Posterior vena cava (tissue), 2 donors: Measurements from ENCODE around the gene PCID2. TPM values are rescaled to one million over a fixed set of nuclear protein-coding genes. Genes with fewer than 3 reads are reported as not detected.
"Not testable (repeated sequence)": the region's sequence is repeated elsewhere in the genome, so short reads cannot be mapped to it uniquely, and the experiment has no call there.

Experiments used
- DNase-seq: peaks from one replicate; pipeline ENCODE4 v3.0.0-alpha.2; 2020; ENCODE audit warnings: low spot score
- intact Hi-C, 2 donors: fragments of 100-400 bp; cut with DNase I; formaldehyde crosslinking; loops; one replicate each; pipeline versions ENCODE4 v1.14.1 to v1.14.2; 2022 to 2023
- total RNA-seq, 2 donors: library from RNA; stranded (reverse); fragmentation: NEBNext Ultra II Directional; extraction: Animal tissue kit (Norgen Biotek cat#: 25700); gene quantifications; one replicate each; pipeline ENCODE4 v1.2.1, GENCODE V29; 2021
- donor health status: DM: yes; HTN: yes; CAD: no.
- donor health status: DM: yes; HTN: yes; CAD: no.

The PCID2 gene
- total RNA-seq, 2 donors from 2014 or later: 31.4 to 32.2 TPM

DNA sequence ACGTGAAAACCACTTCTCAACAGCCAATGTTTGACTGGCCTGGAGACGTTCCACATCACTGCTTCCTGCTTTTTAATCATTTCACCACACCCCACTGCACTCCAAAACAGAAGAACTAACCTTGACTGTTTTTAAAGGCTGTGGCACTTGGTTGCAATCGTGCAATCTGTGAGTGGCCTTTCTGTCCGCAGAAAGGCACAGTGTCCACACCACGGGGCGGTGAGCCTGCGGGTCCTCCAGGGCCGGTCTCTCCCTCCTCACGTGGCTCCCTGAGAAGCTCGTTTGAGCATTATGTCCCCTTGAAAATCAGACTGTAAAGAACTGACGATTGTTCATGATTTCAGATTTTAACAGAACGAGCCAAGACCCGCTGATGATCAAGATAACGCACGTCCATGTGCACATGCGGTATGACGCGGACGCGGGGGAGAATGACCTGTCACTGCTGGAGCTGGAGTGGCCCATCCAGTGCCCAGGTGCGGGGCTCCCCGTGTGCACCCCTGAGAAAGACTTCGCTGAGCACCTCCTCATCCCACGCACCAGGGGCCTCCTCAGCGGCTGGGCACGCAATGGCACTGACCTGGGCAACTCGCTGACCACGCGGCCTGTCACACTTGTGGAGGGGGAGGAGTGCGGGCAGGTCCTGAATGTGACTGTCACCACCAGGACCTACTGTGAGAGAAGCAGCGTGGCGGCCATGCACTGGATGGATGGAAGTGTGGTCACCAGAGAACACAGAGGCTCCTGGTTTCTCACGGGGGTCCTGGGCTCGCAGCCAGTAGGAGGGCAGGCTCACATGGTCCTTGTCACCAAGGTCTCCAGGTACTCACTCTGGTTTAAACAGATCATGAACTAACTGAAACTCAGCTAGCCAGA is 37.0 kb downstream of the PCID2 start:
- intact Hi-C loops: no loop called here
- DNase-seq: no peak

DNA sequence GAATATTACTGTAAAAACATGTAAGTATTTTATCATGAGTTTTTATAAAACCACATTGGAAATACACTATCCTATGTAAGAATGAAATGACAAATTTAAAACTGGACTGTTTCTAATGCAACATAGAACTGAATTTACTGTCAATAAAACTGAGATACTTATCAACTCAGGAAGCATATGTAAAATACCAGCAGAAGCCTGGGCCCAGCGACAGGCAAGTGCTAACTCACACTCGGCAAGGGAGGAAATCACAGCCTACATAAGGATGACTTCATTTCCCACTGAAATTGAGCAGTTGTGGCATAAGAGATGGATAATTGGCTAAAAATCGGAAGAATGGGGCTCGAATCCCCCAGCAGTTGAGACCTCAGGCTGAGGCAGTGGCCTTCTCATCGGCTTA is 38.0 kb downstream of the PCID2 start:
- intact Hi-C loops: no loop called here
- DNase-seq: no peak

DNA sequence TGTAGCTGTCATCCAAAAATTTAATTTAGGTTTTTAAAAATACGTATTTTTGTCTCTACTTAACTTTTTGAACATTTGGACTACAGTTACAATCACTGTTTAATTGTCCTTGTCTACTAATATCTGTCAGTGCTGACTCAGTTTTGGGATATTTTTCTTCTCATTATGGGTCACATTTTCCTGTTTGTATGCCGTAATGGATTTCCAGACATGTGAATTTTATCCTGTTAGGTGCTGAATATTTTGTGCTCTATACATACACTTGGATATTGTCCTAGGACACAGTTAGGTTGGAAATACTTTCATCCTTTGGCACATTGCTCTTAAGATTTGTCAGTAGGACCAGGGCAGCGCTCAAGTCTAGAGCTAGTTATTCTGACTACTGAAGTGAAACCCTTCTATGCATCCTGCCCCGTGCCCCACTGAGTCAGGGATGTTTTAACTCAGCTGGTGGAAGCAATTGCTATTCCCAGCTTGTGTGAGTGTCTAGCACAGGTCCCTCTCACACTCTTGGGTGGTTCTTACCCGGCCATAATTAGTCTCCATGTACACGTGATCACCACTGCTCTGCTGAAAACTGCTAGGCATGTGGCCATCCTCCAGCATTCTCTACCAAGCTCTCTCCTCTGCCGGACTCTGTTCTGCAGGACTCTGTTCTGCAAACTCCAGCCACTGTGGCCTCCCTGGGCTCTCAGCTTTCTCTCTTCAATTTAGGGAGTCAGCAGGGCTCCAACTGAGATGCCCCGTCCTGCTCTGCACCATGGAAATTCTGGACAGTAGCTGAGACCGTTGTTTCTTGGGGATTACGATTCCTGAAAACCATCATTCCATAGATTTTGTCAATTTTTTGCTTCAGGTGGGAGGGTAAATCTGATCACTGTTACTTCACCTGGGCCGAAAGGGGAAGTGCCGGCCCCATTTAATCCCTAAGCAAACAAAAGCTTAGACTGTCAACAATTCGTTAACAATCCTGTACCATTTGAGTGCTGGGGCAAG is 38.9 kb downstream of the PCID2 start:
- no peak for DNase-seq
- intact Hi-C loops: no loop called here

DNA sequence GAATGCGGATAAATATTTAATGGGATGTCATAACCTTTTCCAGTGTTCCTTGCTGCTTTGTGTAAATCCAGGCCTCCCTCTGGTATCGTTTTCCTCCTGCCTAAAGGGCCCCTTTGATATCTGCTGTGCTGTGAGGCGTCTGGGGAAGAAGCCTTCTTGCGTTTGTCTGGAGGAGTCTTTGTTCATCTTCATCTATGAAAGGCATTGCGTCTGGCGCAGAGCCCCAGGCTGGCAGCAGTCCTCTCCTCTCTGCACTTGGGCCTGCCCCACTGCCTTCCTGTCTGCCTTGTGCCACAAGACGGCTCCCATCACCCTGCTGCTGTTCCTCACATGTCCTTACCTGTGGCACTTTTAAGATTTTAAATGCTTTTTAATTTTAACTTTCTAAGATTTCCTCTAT is 40.3 kb downstream of the PCID2 start:
- DNase-seq: no peak
- intact Hi-C loops: no loop called here

DNA sequence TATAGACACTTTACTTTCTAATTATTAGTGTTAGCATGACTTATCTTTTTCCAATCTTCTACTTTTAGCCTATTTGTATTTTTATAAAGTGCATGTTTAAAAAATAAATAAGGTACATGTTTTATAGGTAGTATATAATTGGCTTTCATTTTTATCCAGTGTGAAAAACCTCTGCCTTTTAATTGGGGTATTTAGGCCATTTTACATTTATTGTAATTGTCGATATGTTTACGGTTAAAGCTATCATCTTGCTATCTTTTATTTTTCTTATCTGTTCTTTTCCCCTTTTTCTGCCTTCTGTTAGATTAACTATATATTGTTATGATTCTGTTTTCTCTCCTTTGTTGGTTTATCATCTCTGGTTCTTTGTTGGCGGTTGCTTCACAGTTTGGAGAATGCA is 40.9 kb downstream of the PCID2 start:
- no peak for DNase-seq
- intact Hi-C loops: no loop called here

DNA sequence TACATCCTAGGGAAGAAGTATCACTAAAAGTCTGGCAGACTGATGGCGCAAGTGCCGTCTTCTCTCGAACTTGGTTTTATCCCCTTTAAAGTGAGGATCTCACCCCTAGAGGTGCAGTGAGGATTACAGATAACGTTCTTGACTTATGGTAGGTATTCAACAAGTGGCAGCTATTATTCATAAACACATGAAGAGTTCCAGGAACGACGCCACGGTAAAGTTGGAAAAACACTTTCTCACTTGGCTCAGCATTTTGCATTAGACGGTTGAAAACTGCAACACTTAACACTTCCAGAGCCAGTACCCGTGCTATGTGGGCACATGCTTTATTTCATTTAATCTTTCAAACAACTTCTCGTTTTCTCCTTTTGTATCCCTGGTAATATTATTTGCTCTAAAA is 41.3 kb downstream of the PCID2 start:
- intact Hi-C loops: no loop called here
- no peak for DNase-seq

DNA sequence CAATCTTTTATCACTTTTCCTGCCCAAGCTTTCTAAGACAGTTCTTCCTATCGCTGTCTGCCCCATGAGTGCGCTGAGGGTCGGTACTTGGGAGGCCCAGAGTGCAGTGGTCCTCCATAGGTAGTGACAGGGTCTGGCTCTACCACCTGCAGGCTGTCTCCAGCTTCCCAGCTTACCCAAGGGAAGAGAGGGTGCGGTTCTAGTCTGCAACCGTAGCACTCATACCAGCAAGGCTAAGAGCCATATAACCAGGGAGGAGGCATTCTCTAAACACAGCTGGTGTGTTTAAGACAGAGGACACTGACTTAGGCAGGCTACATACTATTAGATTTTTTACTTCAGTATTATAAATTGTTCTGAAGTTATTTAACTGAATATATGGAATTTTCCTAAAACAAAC is 41.8 kb downstream of the PCID2 start:
- intact Hi-C loops: no loop called here
- DNase-seq: no peak

DNA sequence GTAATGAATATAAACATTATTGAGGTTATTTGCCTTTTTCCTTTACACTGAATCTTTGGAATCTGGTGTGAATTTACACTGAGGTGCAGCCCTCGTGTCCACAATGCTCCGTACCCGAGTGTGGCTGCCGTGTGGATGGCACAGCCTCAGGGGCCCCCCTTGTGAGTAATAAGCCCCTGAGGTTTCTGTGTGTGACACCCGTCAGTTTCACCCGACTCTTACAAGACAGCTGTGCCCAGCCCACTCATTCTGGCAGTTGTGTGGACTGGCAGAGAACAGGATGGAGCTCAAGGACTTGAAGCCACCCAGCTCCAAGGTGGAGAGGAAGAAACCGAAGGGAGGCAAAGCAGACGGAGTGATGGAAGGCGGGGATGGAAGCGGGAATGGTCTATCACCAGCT is 42.2 kb downstream of the PCID2 start:
- intact Hi-C loops: no loop called here
- DNase-seq: no peak

DNA sequence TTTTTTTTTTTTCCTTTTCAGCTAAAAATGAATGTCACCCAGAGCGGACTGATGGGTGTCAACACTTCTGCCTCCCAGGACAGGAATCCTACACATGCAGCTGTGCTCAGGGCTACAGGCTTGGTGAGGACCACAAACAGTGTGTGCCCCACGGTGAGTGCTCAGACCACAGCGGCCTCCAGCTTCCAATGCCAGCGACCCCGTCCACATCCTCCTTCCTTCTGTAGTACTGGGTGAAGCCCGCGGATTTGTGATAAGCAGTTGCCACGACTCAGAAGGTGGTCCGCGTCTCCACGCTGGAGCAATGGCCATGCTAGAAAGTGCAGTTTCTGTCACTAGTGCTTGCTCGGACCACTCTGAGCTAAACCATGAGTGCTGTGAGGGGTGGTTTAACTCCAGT is 44.0 kb downstream of the PCID2 start:
- no peak for DNase-seq
- intact Hi-C loops: no loop called here

DNA sequence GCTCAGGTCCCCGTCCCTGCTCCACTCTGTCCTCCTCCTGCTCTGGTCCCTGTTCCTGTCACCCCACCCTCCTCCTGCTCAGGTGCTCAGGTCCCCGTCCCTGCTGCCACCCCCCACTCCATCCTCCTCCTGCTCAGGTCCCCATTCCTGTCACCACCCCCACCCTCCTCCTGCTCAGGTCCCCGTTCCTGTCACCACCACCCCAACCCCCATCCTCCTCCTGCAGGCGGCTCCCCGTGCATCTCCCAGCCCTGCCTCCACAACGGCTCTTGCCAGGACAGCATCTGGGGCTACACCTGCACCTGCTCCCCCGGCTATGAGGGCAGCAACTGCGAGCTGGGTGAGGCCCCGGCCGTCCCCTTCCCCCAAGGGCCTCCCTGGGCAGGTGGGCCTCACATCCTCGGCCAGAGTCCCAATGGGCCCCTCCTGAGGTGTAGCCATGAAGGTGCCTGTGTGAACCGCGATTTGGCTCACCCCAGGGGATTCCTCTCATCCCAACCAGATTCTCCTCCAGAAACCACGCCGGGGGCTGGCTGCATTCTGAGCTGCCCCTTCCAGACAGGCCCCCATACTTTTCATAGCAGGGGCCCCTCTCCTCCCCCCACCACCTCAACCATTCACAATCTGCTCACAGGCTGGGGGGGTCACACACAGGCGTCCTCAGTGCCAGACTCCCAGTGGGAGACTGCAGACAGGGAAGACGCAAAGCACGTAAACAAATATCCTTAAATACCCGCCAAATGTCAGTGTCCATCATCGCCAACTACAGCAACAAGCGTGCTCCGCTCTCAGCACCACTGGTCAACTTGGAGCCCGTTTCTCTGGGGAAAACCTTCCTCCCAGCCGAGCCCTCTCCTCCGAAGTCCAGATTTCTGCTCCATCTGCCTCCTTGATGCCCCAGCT is 45.4 kb downstream of the PCID2 start:
- intact Hi-C loops: no loop called here
- DNase-seq: no peak

DNA sequence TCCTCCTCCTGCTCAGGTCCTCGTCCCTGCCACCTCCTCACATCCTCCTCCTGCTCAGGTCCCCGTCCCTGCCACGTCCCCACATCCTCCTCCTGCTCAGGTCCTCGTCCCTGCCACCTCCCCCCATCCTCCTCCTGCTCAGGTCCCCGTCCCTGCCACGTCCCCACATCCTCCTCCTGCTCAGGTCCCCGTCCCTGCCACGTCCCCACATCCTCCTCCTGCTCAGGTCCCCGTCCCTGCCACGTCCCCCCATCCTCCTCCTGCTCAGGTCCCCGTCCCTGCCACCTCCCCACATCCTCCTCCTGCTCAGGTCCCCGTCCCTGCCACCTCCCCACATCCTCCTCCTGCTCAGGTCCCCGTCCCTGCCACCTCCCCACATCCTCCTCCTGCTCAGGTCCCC is 46.5 kb downstream of the PCID2 start:
- DNase-seq, intact Hi-C loops: not testable (repeated sequence)

DNA sequence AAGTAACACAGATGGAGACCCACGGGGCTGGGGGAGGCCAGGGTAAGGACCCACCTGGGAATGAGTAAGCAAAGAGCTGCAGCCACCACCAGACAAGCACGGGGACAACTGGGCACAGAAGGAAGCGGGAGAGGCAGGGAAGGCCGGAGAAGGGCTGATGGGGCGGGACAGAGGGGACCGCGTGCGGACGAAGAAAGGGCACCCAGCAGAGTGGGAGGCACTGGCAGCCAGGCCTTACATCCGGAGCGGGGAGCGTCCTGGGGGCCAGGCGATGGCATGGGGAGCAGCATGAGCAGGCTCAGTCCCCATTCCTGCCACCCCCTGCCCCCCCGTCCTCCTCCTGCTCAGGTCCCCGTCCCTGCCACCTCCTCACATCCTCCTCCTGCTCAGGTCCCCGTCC is 47.0 kb downstream of the PCID2 start:
- no peak for DNase-seq
- intact Hi-C loops: no loop called here

DNA sequence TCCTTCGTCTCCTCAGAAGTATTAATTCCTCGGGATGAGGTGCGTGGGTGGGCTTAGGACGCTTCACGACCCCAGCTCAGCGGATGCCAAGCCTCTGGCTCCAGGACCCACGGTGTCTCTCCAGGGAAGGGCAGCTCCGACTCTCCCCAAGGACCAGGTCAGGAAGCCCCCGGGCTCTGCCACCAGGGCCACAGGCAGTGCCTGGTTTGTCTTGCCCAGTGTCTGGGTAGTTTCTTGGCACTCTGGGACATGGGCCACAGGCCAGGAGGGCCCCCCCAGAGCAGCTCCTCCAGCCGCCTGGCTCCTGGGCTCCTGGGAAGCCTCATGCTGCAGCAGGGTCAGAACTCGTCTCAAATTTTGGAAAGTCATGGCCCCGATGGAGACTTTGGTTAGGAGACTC is 47.5 kb downstream of the PCID2 start:
- intact Hi-C loops: no loop called here
- DNase-seq: no peak

DNA sequence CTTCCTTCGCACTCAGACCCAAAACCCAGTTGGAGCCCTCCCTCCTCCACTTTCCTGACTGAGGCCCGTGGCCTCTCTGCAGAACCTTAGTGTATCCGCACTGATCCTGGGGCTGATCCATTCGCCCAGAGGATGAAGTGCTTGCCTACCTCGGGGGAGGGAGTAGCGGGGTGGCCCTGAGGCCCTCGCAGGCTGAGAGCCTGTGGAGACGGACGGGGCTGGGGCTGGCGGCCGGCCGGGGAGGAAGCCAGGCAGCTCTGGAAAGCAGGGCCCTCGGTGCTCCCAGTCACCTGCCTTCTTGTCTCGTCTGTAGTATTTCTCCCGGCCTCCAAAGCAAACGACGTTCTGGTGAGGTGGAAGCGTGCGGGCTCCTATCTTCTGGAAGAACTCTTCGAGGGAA is 48.8 kb downstream of the PCID2 start:
- intact Hi-C loops: no loop called here
- DNase-seq: no peak

DNA sequence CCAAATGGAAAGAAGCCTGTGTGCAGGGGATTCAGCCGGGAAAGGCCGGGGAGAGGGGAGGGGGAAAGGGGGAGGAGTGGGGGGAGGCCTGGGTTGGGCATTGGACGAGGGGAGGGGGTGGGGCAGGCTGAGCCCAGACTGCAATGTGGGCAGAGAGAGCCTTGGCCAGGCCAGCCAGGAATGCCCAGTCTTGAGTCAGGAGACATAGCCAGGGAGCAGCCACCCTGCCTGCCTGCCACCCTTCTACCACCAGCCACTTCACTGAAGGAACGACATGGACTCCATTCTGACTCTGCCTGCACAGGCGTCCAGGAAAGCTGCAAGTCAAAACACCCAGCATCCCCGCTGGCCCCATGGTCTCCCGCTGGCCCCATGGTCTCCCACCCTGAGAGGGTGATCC is 49.5 kb downstream of the PCID2 start:
- intact Hi-C loops: no loop called here

DNA sequence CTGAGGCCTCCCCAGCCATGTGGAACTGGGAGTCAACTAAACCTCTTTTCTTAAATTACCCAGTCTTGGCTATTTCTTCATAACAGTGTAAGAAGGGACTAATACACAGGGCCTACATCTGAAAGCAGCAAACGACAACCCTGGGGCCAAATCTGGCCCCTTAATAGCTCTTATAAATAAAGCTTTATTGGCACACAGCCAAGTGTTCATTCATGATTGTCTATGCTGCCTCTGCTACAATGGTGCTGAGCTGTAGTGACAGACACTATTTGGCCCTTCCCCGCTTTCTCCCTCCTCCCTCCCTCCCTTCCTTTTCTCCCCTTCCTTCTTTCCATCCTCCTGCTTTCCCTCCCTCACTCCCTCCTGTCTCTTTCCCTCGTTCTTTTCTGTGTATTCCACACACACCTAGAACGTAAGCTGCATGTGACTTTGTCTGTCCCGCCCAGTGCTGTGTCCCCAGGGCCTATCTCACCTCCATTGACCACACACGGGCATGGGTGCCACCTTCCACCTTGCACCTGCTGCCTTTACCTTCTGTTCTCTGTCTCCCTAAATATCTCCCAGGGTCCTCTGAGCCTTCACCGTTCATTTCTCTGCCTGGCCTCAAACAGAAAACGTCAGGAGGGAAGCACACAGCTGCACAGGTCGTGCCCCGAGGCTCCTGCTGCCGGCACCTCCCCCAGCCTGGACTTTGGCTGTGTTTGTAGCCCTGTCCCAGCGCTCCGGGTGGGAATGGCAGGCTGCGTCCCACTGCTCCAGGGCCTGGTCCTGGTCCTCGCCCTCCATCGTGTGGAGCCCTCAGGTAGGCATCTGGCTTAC is 50.3 kb downstream of the PCID2 start, which contains the start of gene PROZ:
Gene PROZ, plus strand, starts transcription at position 720 of the 819 bp plus-strand sequence. Its CDS starts 13 bp downstream, at position 733.
- intact Hi-C loops: no loop called here
- no peak for DNase-seq

More for the DNA sequence above, 49.5 kb downstream of the PCID2 start:
- DNase-seq: no peak

DNA sequence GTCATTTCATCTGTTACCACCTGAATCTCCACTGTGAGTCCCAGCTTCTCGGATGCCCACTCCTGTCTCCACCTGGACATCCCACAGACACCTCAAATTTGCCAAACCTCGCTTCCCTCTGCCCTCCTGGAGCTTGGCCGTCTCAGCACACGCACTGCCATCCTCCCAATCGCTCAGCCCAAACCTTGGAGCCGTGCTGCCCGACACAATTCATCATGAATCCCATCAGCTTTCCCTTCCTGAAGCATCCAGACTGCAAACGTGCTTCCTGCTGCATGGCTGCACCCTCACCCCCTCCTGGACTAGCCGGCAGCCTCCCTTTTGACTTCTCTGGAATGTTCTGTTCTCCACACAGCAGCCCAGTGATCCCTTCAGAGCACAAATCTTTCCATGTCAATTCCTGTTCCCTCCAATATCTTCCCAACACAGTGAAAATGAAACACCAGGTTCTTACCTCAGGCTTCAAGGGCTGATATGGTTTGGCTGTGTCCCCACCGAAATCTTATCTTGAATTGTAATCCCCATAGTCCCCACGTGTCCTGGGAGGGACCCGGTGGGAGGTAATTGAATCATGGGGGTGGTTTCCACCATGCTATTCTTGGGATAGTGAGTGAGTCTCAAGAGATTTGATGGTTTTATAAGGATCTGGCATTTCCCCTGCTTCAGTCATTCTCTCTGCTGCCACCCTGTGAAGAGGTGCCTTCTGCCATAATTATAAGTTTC is 51.1 kb downstream of the PCID2 start:
- DNase-seq: no peak
- intact Hi-C loops: no loop called here
